GM18499 (cell line): ENCODE measurements around the gene ATP5F1A.

Source experiments
- ATAC-seq: cut with Tn5 transposase; IDR thresholded peaks from one replicate; pipeline ENCODE4 v1.9.1; 2021; ENCODE audit warnings: moderate number of reproducible peaks; ENCODE audit not compliant: insufficient read depth, unreplicated experiment

The ATP5F1A gene

GRCh38 chr18:46079336-46079735 lies 18.8 kb downstream of the ATP5F1A start:
- no peak for ATAC-seq

GRCh38 chr18:46073474-46074331 lies 24.4 kb downstream of the ATP5F1A start:
- no peak for ATAC-seq

- ATAC-seq = no peak
These were observed 25.1 kb downstream of the ATP5F1A start for GRCh38 chr18:46072959-46073358.

- no peak for ATAC-seq
These were observed 25.7 kb downstream of the ATP5F1A start for GRCh38 chr18:46072376-46072867.

GRCh38 chr18:46071653-46072375 lies 26.3 kb downstream of the ATP5F1A start, which contains the start of gene PSTPIP2:
PSTPIP2 (minus strand) TSS chr18:46072260; CDS start chr18:46072188, 72 bp downstream.
- no peak for ATAC-seq

GRCh38 chr18:46070815-46071652 lies 27.1 kb downstream of the ATP5F1A start:
- ATAC-seq = no peak

- ATAC-seq = no peak
These were observed 27.9 kb downstream of the ATP5F1A start for GRCh38 chr18:46070232-46070631.

- ATAC-seq = no peak
These were observed 28.6 kb downstream of the ATP5F1A start for GRCh38 chr18:46069524-46069923.

GRCh38 chr18:46068763-46069162 lies 29.3 kb downstream of the ATP5F1A start:
- ATAC-seq = no peak

- ATAC-seq = no peak
These were observed 30.6 kb downstream of the ATP5F1A start for GRCh38 chr18:46067438-46068007.

GRCh38 chr18:46062781-46063180 lies 35.3 kb downstream of the ATP5F1A start:
- ATAC-seq = no peak

- ATAC-seq = no peak
These were observed 36.3 kb downstream of the ATP5F1A start for GRCh38 chr18:46061796-46062195.

- no peak for ATAC-seq
These were observed 36.7 kb downstream of the ATP5F1A start for GRCh38 chr18:46061387-46061786.

GRCh38 chr18:46060359-46060841 lies 37.7 kb downstream of the ATP5F1A start:
- ATAC-seq = no peak

GRCh38 chr18:46055838-46056230 lies 42.3 kb downstream of the ATP5F1A start:
- no peak for ATAC-seq

- ATAC-seq = no peak
These were observed 42.9 kb downstream of the ATP5F1A start for GRCh38 chr18:46054956-46055837.

- no peak for ATAC-seq
These were observed 44.6 kb downstream of the ATP5F1A start for GRCh38 chr18:46053368-46054095.

GRCh38 chr18:46051731-46052461 lies 46.2 kb downstream of the ATP5F1A start:
- no peak for ATAC-seq
